IMR-90 (cell line): Measurements from ENCODE around the gene MCF2L2. TPM values are rescaled to one million over a fixed set of nuclear protein-coding genes. Genes with fewer than 3 reads are reported as not detected.

Source experiments
- ATAC-seq: fragments of 200-7000 bp; cut with Tn5 transposase; 2 replicates; pipeline ENCODE4 v1.9.1; 2020; ENCODE audit warnings: low read depth, mild to moderate bottlenecking, moderate library complexity
- BruUV-seq: library from RNA; stranded (reverse); fragments of 400-500 nt; replicated peaks from 2 replicates; lab custom pipeline; 2021; lab: Mats Ljungman, UMichigan
- CTCF ChIA-PET: fragments of 300-600 bp; formaldehyde crosslinking; extraction: SDS; loops from one replicate; lab custom pipeline; 2021; ENCODE audit warnings: antibody characterized with exemption; lab: Yijun Ruan, JAX
- POLR2A ChIA-PET: fragments of 300-600 bp; sonication (Branson Sonifier 250); formaldehyde crosslinking; loops from one replicate; lab custom pipeline; 2022; ENCODE audit warnings: antibody characterized with exemption; ENCODE audit not compliant: unreplicated experiment; lab: Charles Lee
- DNase-seq: peaks from one replicate; pipeline ENCODE4 v3.0.0; 2013
- H2AFZ ChIP-seq: replicated peaks from 2 replicates; pipeline ENCODE3; 2013; ENCODE audit warnings: low read length, mild to moderate bottlenecking; ENCODE audit not compliant: poor library complexity
- H2AK5ac ChIP-seq: 2 replicates; pipeline ENCODE4 v1.6.1; 2013; ENCODE audit warnings: low read depth, low read length, inconsistent platforms
- H2AK9ac ChIP-seq: replicated peaks from 2 replicates; pipeline ENCODE3; 2013; ENCODE audit warnings: mild to moderate bottlenecking, low read depth, low read length, moderate library complexity; ENCODE audit not compliant: poor library complexity
- H2BK120ac ChIP-seq: 2 replicates; pipeline ENCODE4 v1.6.1; 2013; ENCODE audit warnings: low read depth, low read length, inconsistent platforms
- H2BK15ac ChIP-seq: 3 replicates; pipeline ENCODE4 v1.6.1; 2013; ENCODE audit warnings: low read depth, low read length, inconsistent platforms
- H2BK20ac ChIP-seq: 2 replicates; pipeline ENCODE4 v1.6.1; 2013; ENCODE audit warnings: low read depth, mild to moderate bottlenecking, inconsistent platforms, low read length, moderate library complexity
- H2BK5ac ChIP-seq: 2 replicates; pipeline ENCODE4 v1.6.1; 2013; ENCODE audit warnings: mild to moderate bottlenecking, low read depth, low read length, inconsistent platforms; ENCODE audit not compliant: poor library complexity, severe bottlenecking
- H3K14ac ChIP-seq: replicated peaks from 2 replicates; pipeline ENCODE4 v1.6.1; 2013; ENCODE audit warnings: low read depth, low read length, inconsistent platforms
- H3K18ac ChIP-seq: 2 replicates; pipeline ENCODE4 v1.6.1; 2013; ENCODE audit warnings: low read depth, low read length, control low read depth
- H3K23ac ChIP-seq: 2 replicates; pipeline ENCODE4 v1.6.1; 2013; ENCODE audit warnings: low read depth, low read length, inconsistent platforms
- H3K27ac ChIP-seq: 2 replicates; pipeline ENCODE4 v1.5.1; 2013; ENCODE audit warnings: mild to moderate bottlenecking, control low read depth, low read length; ENCODE audit not compliant: insufficient read depth
- H3K27me3 ChIP-seq: 2 replicates; pipeline ENCODE4 v1.6.1; 2013; ENCODE audit warnings: low read length; ENCODE audit not compliant: control insufficient read depth, insufficient read depth
- H3K36me3 ChIP-seq: 2 replicates; pipeline ENCODE4 v1.6.1; 2013; ENCODE audit warnings: low read length, mixed read lengths; ENCODE audit not compliant: control insufficient read depth, insufficient read depth
- H3K4ac ChIP-seq: 2 replicates; pipeline ENCODE4 v1.6.1; 2013; ENCODE audit warnings: low read depth, low read length, inconsistent platforms
- H3K4me1 ChIP-seq: 2 replicates; pipeline ENCODE4 v1.6.1; 2013; ENCODE audit warnings: low read length, mixed read lengths; ENCODE audit not compliant: control insufficient read depth, insufficient read depth
- H3K4me2 ChIP-seq: 2 replicates; pipeline ENCODE4 v1.6.1; 2013; ENCODE audit warnings: low read depth, mild to moderate bottlenecking, control low read depth, low read length, moderate library complexity
- H3K4me3 ChIP-seq: 2 replicates; pipeline ENCODE4 v1.5.1; 2013; ENCODE audit warnings: low read depth, mild to moderate bottlenecking, control low read depth, low read length, moderate library complexity; ENCODE audit not compliant: insufficient read depth
- H3K56ac ChIP-seq: 2 replicates; pipeline ENCODE4 v1.6.1; 2013; ENCODE audit warnings: low read length, inconsistent platforms; ENCODE audit not compliant: insufficient read depth; ENCODE audit errors: extremely low read depth
- H3K79me1 ChIP-seq, 2 experiments: 2 replicates each; pipeline ENCODE4 v1.6.1; 2013; ENCODE audit warnings: low read length in 2 of 2, inconsistent platforms in 1 of 2, low read depth in 1 of 2
- H3K9ac ChIP-seq: 2 replicates; pipeline ENCODE4 v1.6.1; 2013; ENCODE audit warnings: low read depth, low read length, control low read depth
- H3K9me1 ChIP-seq: 2 replicates; pipeline ENCODE4 v1.6.1; 2013; ENCODE audit warnings: low read length, inconsistent platforms; ENCODE audit not compliant: insufficient read depth
- H3K9me3 ChIP-seq: 2 replicates; pipeline ENCODE4 v1.6.1; 2013; ENCODE audit warnings: low read length; ENCODE audit not compliant: control insufficient read depth, insufficient read depth
- H4K20me1 ChIP-seq: 2 replicates; pipeline ENCODE4 v1.6.1; 2013; ENCODE audit warnings: low read length, inconsistent platforms; ENCODE audit not compliant: insufficient read depth
- H4K5ac ChIP-seq: 2 replicates; pipeline ENCODE4 v1.6.1; 2013; ENCODE audit warnings: mild to moderate bottlenecking, low read depth, low read length, control low read depth
- H4K8ac ChIP-seq, 2 experiments: 2 replicates each; pipeline ENCODE4 v1.6.1; 2013; ENCODE audit warnings: low read depth in 2 of 2, low read length in 2 of 2, control low read depth in 1 of 2, inconsistent platforms in 1 of 2
- H4K91ac ChIP-seq: 2 replicates; pipeline ENCODE4 v1.6.1; 2013; ENCODE audit warnings: low read depth, low read length, inconsistent platforms; ENCODE audit not compliant: insufficient read depth
- CTCF ChIP-seq: conservative IDR thresholded peaks from 2 replicates; pipeline ENCODE4 v1.5.1; 2012; ENCODE audit warnings: mild to moderate bottlenecking, low read depth, low read length, improper control_type of control experiment
- FOS ChIP-seq: fragments of 150-350 bp; IDR thresholded peaks from 2 replicates; pipeline ENCODE4 v1.6.1; 2016; ENCODE audit warnings: low read depth, low read length
- NFE2L2 ChIP-seq: fragments of 150-350 bp; IDR thresholded peaks from 2 replicates; pipeline ENCODE4 v1.6.1; 2016; ENCODE audit warnings: low read depth, mild to moderate bottlenecking, low read length
- POLR2A ChIP-seq: IDR thresholded peaks from 2 replicates; pipeline ENCODE4 v1.6.1; 2012; ENCODE audit warnings: mild to moderate bottlenecking, low read depth, low read length
- RAD21 ChIP-seq: IDR thresholded peaks from 2 replicates; pipeline ENCODE4 v1.6.1; 2012; ENCODE audit warnings: low read length, improper control_type of control experiment
- WGBS, 2 experiments: methylation state at CpG; one replicate each; pipeline versions ENCODE4 v1.1.5 to v1.1.7; 2013; ENCODE audit warnings: missing lambda C conversion rate in 2 of 2; ENCODE audit not compliant: insufficient read length in 1 of 2; ENCODE audit errors: extremely low coverage in 2 of 2; 5-methylcytosine and 5-hydroxymethylcytosine counted together
- dilution Hi-C: fragments of 300-500 bp; cut with HindIII; formaldehyde crosslinking; loops from one replicate; pipeline ENCODE4 v1.14.3; 2018; ENCODE audit warnings: low sequenced_read_pairs; ENCODE audit not compliant: unreplicated experiment
- in situ Hi-C: fragments of 300-500 bp; cut with MboI; formaldehyde crosslinking; loops from 3 replicates; pipeline ENCODE4 v1.14.3; 2019; ENCODE audit warnings: low sequenced_read_pairs, inconsistent platforms, mixed read lengths
- intact Hi-C: fragments of 100-400 bp; cut with micrococcal nuclease; formaldehyde crosslinking; loops from 2 replicates; pipeline ENCODE4 v1.10.0; 2022
- polyA plus RNA-seq, 3 experiments: library from polyadenylated mRNA; depleted of rRNA; stranded (reverse); fragments of >200 nt; gene quantifications; 2 replicates each; pipeline ENCODE4 v1.2.3, GENCODE V29; 2012; ENCODE audit warnings: low replicate concordance in 1 of 3
- total RNA-seq: library from RNA; depleted of rRNA; stranded (reverse); fragments of >200 nt; gene quantifications from 2 replicates; pipeline ENCODE4 v1.2.3, GENCODE V29; 2012

Gene MCF2L2
- total and polyA plus RNA-seq, 2 of the 4 experiments (the other 2 are of a cell fraction): under 0.01 TPM; not detected in 1

- Histone ChIP-seq H4K20me1 (no peaks in the 10 kb centered on the region), H3K9me3 (peaks cover 4% of the 10 kb centered on the region), H3K4me3 (peak overlapping the region; percentile 26; the same call in 1 of the 2 replicates), H3K56ac (no peak overlapping the region), H2AK9ac (no peak overlapping the region), H2AK5ac (no peak overlapping the region), H3K18ac (no peak overlapping the region), H2BK5ac (no peak overlapping the region), H3K9me1 (no peaks in the 10 kb centered on the region), H3K14ac (no peak overlapping the region), H3K4me1 (peaks cover 2% of the 10 kb centered on the region; the same call in 1 of the 2 replicates), H3K9ac (peak overlapping the region; percentile 44; the same call in 1 of the 2 replicates), H2BK120ac (no peak overlapping the region), H3K79me1 (peaks cover 0 to 3% of the 10 kb centered on the region in 2 experiments; a peak in 1 of 4 replicates), H3K4ac (no peak overlapping the region), H3K27ac (no peak overlapping the region), H2BK15ac (no peak overlapping the region), H3K36me3 (peaks cover under 1% of the 10 kb centered on the region), H3K23ac (no peak overlapping the region), H4K8ac (no peak overlapping the region), H2BK20ac (no peak overlapping the region), H4K91ac (no peak overlapping the region), H3K27me3 (peaks cover under 1% of the 10 kb centered on the region; the same call in 1 of the 2 replicates), H4K5ac (no peak overlapping the region), H2AFZ (no peak overlapping the region), H3K4me2 (peak overlapping the region; percentile 85)
- no CpG with 5 or more reads among the region's 3 CpGs for WGBS, 2 experiments
- no peak for TF ChIP-seq CTCF
- TF ChIP-seq RAD21: no peak
- no peak for TF ChIP-seq POLR2A
- no peak for TF ChIP-seq NFE2L2
- no peak for TF ChIP-seq FOS
- no peak for ATAC-seq
- BruUV-seq: no TSS peak
- DNase-seq: no peak
- in situ Hi-C loops: no loop called here
- POLR2A ChIA-PET: no interaction called here
- intact Hi-C loops: no loop called here
- dilution Hi-C loops: no loop called here
- CTCF ChIA-PET: interaction anchor here (0.6 kb wide), 2 partner anchors 33 to 447 kb away, joined by 5 to 6 read pairs; no protein-coding TSS in a partner anchor
Observed at GRCh38 chr3:183448369-183449128, 20.1 kb upstream of the MCF2L2 start.
